Hepatocyte (in vitro differentiated cells): ENCODE measurements around the gene MAGI2.

Source experiments
- CTCF ChIP-seq: fragments of 200-600 bp; sonication (generic); IDR thresholded peaks from 2 replicates; pipeline ENCODE4 v1.5.1; 2016; ENCODE audit warnings: antibody characterized with exemption, mild to moderate bottlenecking; ENCODE audit not compliant: poor library complexity
- EZH2 ChIP-seq: fragments of 200-600 bp; sonication (generic); IDR thresholded peaks from 2 replicates; pipeline ENCODE4 v1.6.1; 2016; ENCODE audit warnings: antibody characterized with exemption, mild to moderate bottlenecking, borderline replicate concordance
- EZH2phosphoT487 ChIP-seq: fragments of 200-600 bp; sonication (generic); IDR thresholded peaks from one replicate; pipeline ENCODE4 v1.6.1; 2018; ENCODE audit warnings: antibody characterized with exemption, mild to moderate bottlenecking, low read depth, moderate library complexity; ENCODE audit not compliant: unreplicated experiment, severe bottlenecking

- TF ChIP-seq CTCF (no peak), EZH2phosphoT487 (no peak), EZH2 (no peak)
These were observed 17.1 kb downstream of the MAGI2 start for GRCh38 chr7:79436378-79436777.
